CD14-positive monocyte (primary cell): ENCODE measurements around the gene GPR143. TPM values are rescaled to one million over a fixed set of nuclear protein-coding genes. Genes with fewer than 3 reads are reported as not detected.

Source experiments
- DNase-seq, 3 donors: peaks; one replicate each; pipeline ENCODE4 v3.0.0-alpha.2; 2011 to 2022
- H2AFZ ChIP-seq: 2 replicates; pipeline ENCODE4 v1.6.0; 2012; ENCODE audit warnings: mild to moderate bottlenecking, low read depth, low read length, inconsistent platforms; ENCODE audit not compliant: insufficient read depth, poor library complexity, severe bottlenecking
- H3K27ac ChIP-seq, 2 donors: 1 replicate in 1 of 2; 2 replicates in 1 of 2; pipeline ENCODE4 v1.5.1; 2012 to 2013; ENCODE audit warnings: low read length in 2 of 2, control low read depth in 1 of 2, inconsistent platforms in 1 of 2, low read depth in 1 of 2, mild to moderate bottlenecking in 1 of 2
- H3K27me3 ChIP-seq, 2 donors: one replicate each; pipeline versions ENCODE4 v1.6.0 to v1.6.1; 2011 to 2013; ENCODE audit warnings: low read length in 2 of 2; ENCODE audit not compliant: control insufficient read depth in 2 of 2, insufficient read depth in 2 of 2
- H3K36me3 ChIP-seq, 2 donors: replicated peaks in 1 of 2; 1 replicate in 1 of 2; 2 replicates in 1 of 2; pipeline versions ENCODE4 v1.5.1 to v1.6.1; 2012 to 2013; ENCODE audit warnings: low read length in 2 of 2, control low read depth in 1 of 2, inconsistent platforms in 1 of 2, mild to moderate bottlenecking in 1 of 2; ENCODE audit not compliant: insufficient read depth in 2 of 2, control insufficient read depth in 1 of 2
- H3K4me1 ChIP-seq, 2 donors: 1 replicate in 1 of 2; 2 replicates in 1 of 2; pipeline versions ENCODE4 v1.5.1 to v1.6.1; 2012 to 2013; ENCODE audit warnings: low read length in 2 of 2, control low read depth in 1 of 2, inconsistent platforms in 1 of 2, mild to moderate bottlenecking in 1 of 2, moderate library complexity in 1 of 2; ENCODE audit not compliant: insufficient read depth in 2 of 2, control insufficient read depth in 1 of 2
- H3K4me2 ChIP-seq: replicated peaks from 2 replicates; pipeline ENCODE3; 2012; ENCODE audit warnings: low read length, moderate library complexity, mild to moderate bottlenecking; ENCODE audit not compliant: poor library complexity, severe bottlenecking; ENCODE audit errors: extremely low read depth
- H3K4me3 ChIP-seq, 3 experiments: fragments of 200-600 bp in 1 of 3; sonication (generic) in 1 of 3; replicated peaks in 1 of 3; 1 replicate in 2 of 3; 2 replicates in 1 of 3; pipeline ENCODE4 v1.5.1; 2011 to 2013; ENCODE audit warnings: low read length in 3 of 3, mild to moderate bottlenecking in 3 of 3, control low read depth in 2 of 3, low read depth in 2 of 3, inconsistent platforms in 1 of 3, moderate library complexity in 1 of 3
- H3K79me2 ChIP-seq: 2 replicates; pipeline ENCODE4 v1.6.0; 2012; ENCODE audit warnings: mild to moderate bottlenecking, control low read depth, inconsistent platforms, low read length, moderate library complexity; ENCODE audit not compliant: insufficient read depth
- H3K9ac ChIP-seq: 2 replicates; pipeline ENCODE4 v1.6.0; 2017; ENCODE audit warnings: low read length, mild to moderate bottlenecking; ENCODE audit not compliant: insufficient read depth, poor library complexity, severe bottlenecking
- H3K9me3 ChIP-seq, 2 donors: replicated peaks in 1 of 2; 1 replicate in 1 of 2; 2 replicates in 1 of 2; pipeline versions ENCODE4 v1.5.1 to v1.6.1; 2012 to 2013; ENCODE audit warnings: low read length in 2 of 2, control low read depth in 1 of 2; ENCODE audit not compliant: control insufficient read depth in 1 of 2, insufficient read depth in 1 of 2
- H4K20me1 ChIP-seq: 2 replicates; pipeline ENCODE4 v1.6.0; 2012; ENCODE audit warnings: mild to moderate bottlenecking, low read length, control low read depth, moderate library complexity; ENCODE audit not compliant: insufficient read depth
- H3K27ac Mint-ChIP-seq, 7 donors: one replicate each; pipeline ENCODE4 v1.8.0; 2020; ENCODE audit warnings: mild to moderate bottlenecking in 7 of 7, mixed read lengths in 7 of 7, moderate library complexity in 6 of 7, inconsistent platforms in 2 of 7
- H3K27me3 Mint-ChIP-seq, 3 donors: one replicate each; pipeline ENCODE4 v1.8.0; 2021 to 2022; ENCODE audit warnings: low read depth in 3 of 3, mild to moderate bottlenecking in 3 of 3, mixed read lengths in 3 of 3, moderate library complexity in 3 of 3, inconsistent platforms in 1 of 3
- H3K36me3 Mint-ChIP-seq, 2 donors: one replicate each; pipeline ENCODE4 v1.8.0; 2020; ENCODE audit warnings: mixed read lengths in 2 of 2, inconsistent platforms in 1 of 2, mild to moderate bottlenecking in 1 of 2
- H3K4me1 Mint-ChIP-seq: one replicate; pipeline ENCODE4 v1.8.0; 2020; ENCODE audit warnings: mild to moderate bottlenecking, mixed read lengths
- H3K4me3 Mint-ChIP-seq, 2 donors: one replicate each; pipeline ENCODE4 v1.8.0; 2020; ENCODE audit warnings: mild to moderate bottlenecking in 2 of 2, mixed read lengths in 2 of 2, moderate library complexity in 1 of 2
- H3K9me3 Mint-ChIP-seq, 7 donors: one replicate each; pipeline ENCODE4 v1.8.0; 2020 to 2022; ENCODE audit warnings: mixed read lengths in 7 of 7, mild to moderate bottlenecking in 6 of 7, moderate library complexity in 6 of 7, inconsistent platforms in 2 of 7
- CTCF ChIP-seq: fragments of 200-600 bp; IDR thresholded peaks from one replicate; pipeline ENCODE4 v1.8.0; 2022; ENCODE audit warnings: antibody characterized with exemption, mild to moderate bottlenecking
- WGBS: methylation state at CpG from one replicate; pipeline ENCODE4 v1.1.5; 2013; ENCODE audit warnings: missing lambda C conversion rate; ENCODE audit not compliant: insufficient coverage; 5-methylcytosine and 5-hydroxymethylcytosine counted together
- intact Hi-C, 2 donors: fragments of 100-400 bp; cut with micrococcal nuclease; formaldehyde crosslinking; loops; one replicate each; pipeline versions ENCODE4 v1.15.0 to v1.15.1; 2023
- polyA plus RNA-seq, 3 donors: library from polyadenylated mRNA; depleted of rRNA in 1 of 3; unstranded in 2 of 3; stranded (reverse) in 1 of 3; fragments of 300-500 nt in 2 of 3; fragments of >200 nt in 1 of 3; fragmentation: Illumina TruSeq in 2 of 3; gene quantifications; 1 replicate in 2 of 3; 2 replicates in 1 of 3; pipeline ENCODE4 v1.2.3, GENCODE V29; 2012 to 2021

GPR143 gene
- polyA plus RNA-seq, 3 donors: not detected

- Mint-ChIP-seq H3K4me1 (peaks cover 2% of the 10 kb centered on the region), H3K9me3 (peaks cover 0 to 12% (median 3%) of the 10 kb centered on the region in 7 donors), H3K27ac (no peak overlapping the region), H3K36me3 (peaks cover 67 to 76% of the 10 kb centered on the region in 2 donors), H3K4me3 (no peak overlapping the region), H3K27me3 (peaks cover 0 to 15% (median 2%) of the 10 kb centered on the region in 3 donors)
- H3K4me2 ChIP-seq: no peak overlapping the region
- H3K27ac ChIP-seq: no peak overlapping the region
- H3K27me3 ChIP-seq: no peaks in the 10 kb centered on the region
- H3K9me3 ChIP-seq: no peaks in the 10 kb centered on the region
- H3K4me3 ChIP-seq: no peak overlapping the region
- no peaks in the 10 kb centered on the region for H3K79me2 ChIP-seq
- 100% methylated on average over 9 of the region's 14 CpGs for WGBS
- peaks cover 0 to 1% of the 10 kb centered on the region in 2 donors for H3K4me1 ChIP-seq
- no peak overlapping the region for H3K9ac ChIP-seq
- DNase-seq: no peak
- H2AFZ ChIP-seq: no peak overlapping the region
- H3K36me3 ChIP-seq: peaks cover 36 to 76% of the 10 kb centered on the region in 2 donors
- intact Hi-C loops: loop anchor here in 1 of 2 donors (10.0 kb wide), 1 partner anchor 959 kb away; no protein-coding TSS in a partner anchor
- TF ChIP-seq CTCF: no peak
- no peaks in the 10 kb centered on the region for H4K20me1 ChIP-seq
Observed at GRCh38 chrX:9703406-9703805, 62.2 kb downstream of the GPR143 start.

GRCh38 chrX:9701790-9702189, 63.9 kb downstream of the GPR143 start:
- Histone ChIP-seq H3K36me3 (peaks cover 49 to 92% of the 10 kb centered on the region in 2 donors), H3K4me2 (no peak overlapping the region), H3K27ac (no peak overlapping the region), H3K27me3 (no peaks in the 10 kb centered on the region), H3K4me1 (no peaks in the 10 kb centered on the region), H3K4me3 (no peak overlapping the region), H3K9me3 (no peaks in the 10 kb centered on the region), H3K9ac (no peak overlapping the region), H3K79me2 (no peaks in the 10 kb centered on the region), H4K20me1 (no peaks in the 10 kb centered on the region), H2AFZ (no peak overlapping the region)
- WGBS: no CpG with 5 or more reads among the region's 12 CpGs
- DNase-seq: no peak
- TF ChIP-seq CTCF: no peak
- no peak overlapping the region for H3K27ac Mint-ChIP-seq
- intact Hi-C loops: loop anchor here in 1 of 2 donors (10.0 kb wide), 1 partner anchor 957 kb away; no protein-coding TSS in a partner anchor
- H3K9me3 Mint-ChIP-seq: peaks cover 0 to 12% (median 3%) of the 10 kb centered on the region in 7 donors
- H3K36me3 Mint-ChIP-seq: peaks cover 73 to 83% of the 10 kb centered on the region in 2 donors
- H3K27me3 Mint-ChIP-seq: peaks cover 0 to 10% (median 2%) of the 10 kb centered on the region in 3 donors
- H3K4me1 Mint-ChIP-seq: no peaks in the 10 kb centered on the region
- no peak overlapping the region for H3K4me3 Mint-ChIP-seq
